Activated CD4-positive, alpha-beta T cell treated with anti-CD3 and anti-CD28 coated beads, Interleukin-2, Interleukin-4, amounts not matched to agents 100 ng/mL and 50 ng/mL, durations not matched to agents 16 hours and 8 hours (primary cell): Measurements from ENCODE around the gene FOXN3.
"Not testable (repeated sequence)": the region's sequence is repeated elsewhere in the genome, so short reads cannot be mapped to it uniquely, and the experiment has no call there.

Source experiments
- DNase-seq: peaks from one replicate; pipeline ENCODE4 v3.0.0-alpha.2; 2020; ENCODE audit warnings: low spot score

The FOXN3 gene

GRCh38 chr14:89126461-89126860, 290.6 kb downstream of the FOXN3 start:
- DNase-seq = no peak

DNA sequence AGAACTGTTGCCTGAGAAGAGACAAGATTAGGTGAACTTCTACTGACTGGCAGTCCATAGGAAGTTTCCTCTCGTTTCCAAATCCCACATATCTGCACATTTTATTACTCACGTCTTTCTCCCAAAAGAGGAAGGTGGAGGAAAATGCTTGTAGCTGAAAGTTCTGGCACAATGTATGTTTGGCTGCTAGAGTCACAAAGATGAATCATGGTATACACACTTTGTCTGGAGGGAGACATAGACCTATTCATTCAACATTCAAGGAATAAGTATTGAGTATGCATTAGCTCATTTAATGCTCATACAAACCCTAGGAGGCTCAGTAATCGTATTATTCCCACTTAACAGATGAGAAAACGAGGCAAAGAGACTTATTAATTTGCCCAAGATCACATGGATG, 291.8 kb downstream of the FOXN3 start:
- DNase-seq = no peak

- DNase-seq = no peak
Observed at GRCh38 chr14:89123851-89124250, 293.2 kb downstream of the FOXN3 start.

DNA sequence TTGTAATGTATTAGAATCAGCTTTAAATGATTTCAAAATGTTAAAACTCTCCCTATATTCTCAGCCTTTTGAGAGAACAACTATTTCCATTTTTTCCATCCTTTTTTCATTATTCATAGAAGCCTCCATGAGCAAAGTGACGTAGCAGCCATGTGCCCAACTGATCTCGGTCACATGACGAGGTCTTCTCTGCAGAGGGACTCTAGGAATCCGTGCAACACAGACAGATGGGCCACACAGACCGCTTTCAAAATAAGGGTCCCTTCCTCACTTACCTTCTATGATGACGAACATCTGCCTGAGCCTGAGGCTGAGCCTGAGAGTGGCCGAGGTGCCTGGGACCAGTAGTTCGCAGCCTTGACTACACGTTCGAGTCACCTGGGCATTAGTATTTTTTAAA, 293.8 kb downstream of the FOXN3 start:
- DNase-seq = no peak

DNA sequence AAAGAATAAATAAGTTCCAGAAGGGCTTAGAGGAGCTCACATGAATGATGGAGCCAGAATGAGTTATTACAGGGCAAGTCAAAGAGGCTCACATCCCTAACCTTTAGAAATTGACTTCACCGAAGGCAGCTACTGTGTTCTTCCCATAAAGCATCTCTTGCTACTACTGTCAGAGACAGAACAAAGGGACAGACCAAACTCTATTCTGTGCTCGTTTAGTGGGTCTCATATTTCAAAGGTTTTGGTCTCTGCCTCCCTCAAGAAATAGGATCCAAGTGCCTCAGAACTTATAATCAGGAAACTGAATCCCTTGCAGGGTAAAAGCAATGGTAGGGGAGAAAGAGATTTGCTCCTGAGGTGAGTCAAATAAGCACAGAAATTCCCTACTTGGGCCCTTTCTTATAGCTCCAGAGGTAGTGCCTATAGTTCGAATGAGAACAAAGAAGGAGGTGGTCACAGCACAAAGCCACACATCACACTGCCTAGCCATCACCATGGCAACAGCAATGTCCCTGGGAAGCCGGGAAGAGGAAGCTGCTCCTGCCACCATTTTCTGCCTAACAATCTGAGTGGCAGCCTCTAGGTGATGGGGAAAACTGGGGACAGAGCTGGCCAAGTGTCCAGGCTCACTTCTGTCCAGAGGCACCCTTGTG, 294.9 kb downstream of the FOXN3 start:
- DNase-seq = no peak

- no peak for DNase-seq
Observed at GRCh38 chr14:89117012-89117411, 300.0 kb downstream of the FOXN3 start.

- no peak for DNase-seq
Observed at GRCh38 chr14:89114109-89114508, 302.9 kb downstream of the FOXN3 start.

GRCh38 chr14:89112720-89113119, 304.3 kb downstream of the FOXN3 start:
- no peak for DNase-seq

DNA sequence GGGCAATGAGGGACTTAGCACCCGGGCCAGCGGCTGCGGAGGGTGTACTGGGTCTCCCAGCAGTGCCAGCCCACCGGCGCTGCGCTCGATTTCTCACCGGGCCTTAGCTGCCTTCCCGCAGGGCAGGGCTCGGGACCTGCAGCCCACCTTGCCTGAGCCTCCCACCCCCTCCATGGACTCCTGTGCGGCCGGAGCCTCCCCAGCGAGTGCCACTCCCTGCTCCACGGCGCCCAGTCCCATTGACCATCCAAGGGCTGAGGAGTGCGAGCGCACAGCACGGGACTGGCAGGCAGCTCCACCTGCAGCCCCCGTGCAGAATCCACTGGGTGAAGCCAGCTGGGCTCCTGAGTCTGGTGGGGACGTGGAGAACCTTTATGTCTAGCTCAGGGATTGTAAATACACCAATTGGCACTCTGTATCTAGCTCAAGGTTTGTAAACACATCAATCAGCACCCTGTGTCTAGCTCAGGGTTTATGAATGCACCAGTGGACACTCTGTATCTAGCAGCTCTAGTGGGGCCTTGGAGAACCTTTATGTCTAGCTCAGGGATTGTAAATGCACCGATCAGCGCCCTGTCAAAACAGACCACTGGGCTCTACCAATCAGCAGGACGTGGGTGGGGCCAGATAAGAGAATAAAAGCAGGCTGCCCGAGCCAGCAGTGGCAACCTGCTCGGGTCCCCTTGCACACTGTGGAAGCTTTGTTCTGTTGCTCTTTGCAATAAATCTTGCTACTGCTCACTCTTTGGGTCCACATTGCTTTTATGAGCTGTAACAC, 305.1 kb downstream of the FOXN3 start:
- DNase-seq = not testable (repeated sequence)

- DNase-seq = not testable (repeated sequence)
Observed at GRCh38 chr14:89111232-89111631, 305.8 kb downstream of the FOXN3 start.

DNA sequence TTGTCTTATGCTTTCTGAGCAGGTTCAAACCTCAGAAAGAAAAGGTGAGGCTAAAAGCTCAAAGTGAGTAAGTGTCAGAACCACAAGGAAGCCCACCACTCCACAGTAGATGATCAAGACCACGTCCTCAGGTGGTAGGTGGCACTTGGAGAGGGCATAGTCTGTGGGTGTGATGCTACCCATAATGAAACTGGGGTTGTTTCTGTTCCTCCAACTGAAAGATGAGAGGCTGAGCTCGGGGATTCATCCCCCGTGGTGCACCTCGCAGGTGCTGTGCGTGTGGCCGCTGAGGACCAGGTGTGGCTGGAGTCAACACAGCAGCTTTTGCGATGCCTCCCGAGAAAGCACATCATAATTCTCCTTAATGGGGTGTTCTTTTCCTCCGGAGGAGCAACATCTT, 306.9 kb downstream of the FOXN3 start:
- no peak for DNase-seq

DNA sequence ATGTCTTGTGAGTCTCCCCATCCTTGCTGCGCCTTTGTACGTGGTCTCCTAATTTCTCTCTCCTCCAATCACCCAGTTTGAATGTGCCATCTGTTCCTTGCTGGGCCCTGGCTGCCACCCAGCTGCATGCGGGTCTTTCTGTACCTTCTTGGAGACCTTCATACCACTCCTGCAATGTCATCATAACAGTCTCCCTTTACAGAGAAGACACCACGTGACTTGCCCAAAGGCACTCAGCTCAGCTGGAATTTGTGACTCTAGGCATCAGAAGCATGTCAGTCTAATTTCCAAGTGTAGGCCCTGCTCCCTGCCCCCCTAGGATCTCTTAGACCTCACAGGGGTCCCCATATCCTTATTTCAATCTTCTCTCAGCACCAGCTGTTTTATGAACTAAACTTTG, 308.4 kb downstream of the FOXN3 start:
- no peak for DNase-seq

DNA sequence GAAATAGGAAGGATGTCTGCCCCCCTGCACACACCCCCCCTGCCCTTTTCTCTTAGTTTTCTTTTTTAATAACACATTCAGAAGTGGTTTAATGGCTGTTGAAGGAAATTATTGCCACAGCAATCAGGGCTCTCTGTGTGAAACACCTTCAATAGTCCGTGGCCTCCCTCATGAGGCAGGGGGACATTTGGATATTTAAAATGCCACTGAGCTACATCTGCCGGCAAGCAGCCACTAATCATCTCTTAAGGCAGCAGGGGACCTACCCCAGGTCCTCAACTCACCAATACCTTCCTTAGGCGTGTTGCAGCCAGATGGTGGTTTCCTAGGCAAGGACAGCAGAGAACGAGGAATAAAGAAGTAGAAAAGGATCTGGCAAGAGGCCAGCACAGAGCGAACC, 309.4 kb downstream of the FOXN3 start:
- DNase-seq = no peak
